HG02642 (cell line): ENCODE data around the gene SNAPC1.
"Not testable (repeated sequence)": the region's sequence is repeated elsewhere in the genome, so short reads cannot be mapped to it uniquely, and the experiment has no call there.

Experiments used
- ATAC-seq: cut with Tn5 transposase; IDR thresholded peaks from one replicate; pipeline ENCODE4 v1.9.1; 2021; ENCODE audit warnings: mild to moderate bottlenecking; ENCODE audit not compliant: unreplicated experiment, poor library complexity

Gene SNAPC1

DNA sequence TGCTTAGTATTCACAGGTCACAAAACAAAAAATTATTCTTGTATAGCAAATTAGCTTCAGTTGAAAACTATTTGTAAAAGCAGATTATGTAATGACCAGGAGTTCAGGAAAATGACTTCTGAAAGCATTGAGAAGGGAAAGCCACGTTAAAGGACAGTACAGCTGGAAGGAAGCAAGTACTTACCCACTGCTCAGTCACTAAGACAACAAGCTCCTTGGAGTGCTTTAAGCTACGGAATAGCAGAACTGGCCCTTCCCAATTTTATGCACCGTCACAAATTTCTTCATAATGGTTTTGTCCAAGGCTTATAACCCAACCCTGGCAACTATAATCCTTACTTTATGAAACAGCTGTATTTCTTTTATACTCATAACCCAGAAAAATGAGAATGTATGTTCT is 13.0 kb upstream of the SNAPC1 start:
- ATAC-seq: no peak

DNA sequence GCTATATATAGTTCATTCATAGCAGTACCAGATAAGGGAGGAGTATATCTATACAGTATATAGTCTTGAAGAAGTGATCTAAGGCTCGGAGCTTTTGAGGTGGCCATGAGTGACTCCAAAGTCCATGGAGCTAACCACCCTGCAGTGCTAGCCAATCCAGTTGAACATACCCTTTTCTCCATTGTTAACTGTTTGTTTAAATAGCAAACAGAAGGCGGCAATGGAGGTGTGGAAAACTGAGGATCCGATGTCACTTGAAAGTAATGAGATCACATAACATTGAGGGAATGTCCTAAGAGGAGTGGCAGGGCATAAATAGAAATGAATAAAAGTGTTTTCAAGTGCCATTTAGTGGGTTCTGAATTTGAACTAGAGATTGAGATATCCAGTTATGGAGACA is 12.4 kb upstream of the SNAPC1 start:
- ATAC-seq: no peak

DNA sequence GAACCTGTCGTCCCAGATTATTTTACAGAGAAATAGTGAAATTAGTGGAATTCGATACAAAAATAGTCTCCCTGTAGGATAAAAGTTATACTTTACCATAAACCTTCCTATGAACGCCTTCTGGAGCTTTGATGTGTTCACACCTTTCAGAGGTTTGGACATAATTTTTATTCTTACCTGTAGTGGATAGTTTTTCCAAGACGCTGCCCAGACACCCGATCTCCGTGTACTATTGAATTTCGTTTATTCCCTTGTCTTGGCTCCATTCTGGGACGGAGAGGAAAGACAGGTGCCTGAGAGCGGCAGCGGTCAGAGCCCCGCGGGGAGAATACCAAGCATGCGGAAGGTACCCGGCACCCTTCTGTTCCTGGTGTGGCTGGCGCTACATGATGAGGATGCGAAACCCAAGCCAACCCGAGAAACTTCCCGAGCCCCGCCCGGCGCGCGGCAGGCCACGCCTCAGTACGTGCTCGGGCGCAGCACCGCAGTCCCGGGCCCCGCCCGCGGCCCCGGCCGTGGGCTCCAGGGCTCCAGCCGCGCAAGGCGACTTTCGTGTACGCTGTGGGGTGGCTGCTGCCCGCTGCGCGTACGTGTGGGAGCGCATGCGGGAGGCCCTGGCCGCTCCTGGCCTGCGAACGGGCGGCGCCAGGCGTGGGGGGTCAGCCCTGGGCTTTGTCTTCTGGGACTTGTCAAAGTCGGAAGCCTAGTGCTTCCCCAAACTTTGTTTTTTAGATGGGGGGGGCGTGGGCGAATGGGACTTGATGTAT is 11.3 kb upstream of the SNAPC1 start:
- peak; percentile 95 for ATAC-seq

DNA sequence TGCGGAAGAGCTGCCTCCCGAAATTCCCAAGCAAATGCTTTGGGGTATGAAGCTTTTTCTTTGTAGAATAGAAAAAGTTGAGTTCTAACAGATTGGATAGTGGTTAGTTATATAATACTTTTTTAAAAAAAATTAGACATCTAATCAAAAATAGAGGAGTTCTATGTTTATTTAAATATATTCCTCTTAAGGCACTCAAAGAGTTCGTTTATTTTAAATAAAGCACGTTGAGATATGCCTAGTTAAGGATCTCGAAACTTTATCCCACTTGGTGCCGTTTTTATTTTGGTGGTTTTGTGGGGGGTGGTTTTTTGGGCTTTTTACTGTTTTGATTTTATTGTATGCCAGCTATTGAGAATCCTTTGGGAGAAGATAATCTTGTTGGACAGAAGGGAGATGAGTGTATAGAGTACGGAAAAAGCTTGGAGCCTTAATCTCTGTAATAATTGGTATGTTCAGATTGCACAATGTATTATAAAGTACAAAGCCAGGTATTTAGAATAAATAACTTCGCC is 10.7 kb upstream of the SNAPC1 start:
- ATAC-seq: no peak

DNA sequence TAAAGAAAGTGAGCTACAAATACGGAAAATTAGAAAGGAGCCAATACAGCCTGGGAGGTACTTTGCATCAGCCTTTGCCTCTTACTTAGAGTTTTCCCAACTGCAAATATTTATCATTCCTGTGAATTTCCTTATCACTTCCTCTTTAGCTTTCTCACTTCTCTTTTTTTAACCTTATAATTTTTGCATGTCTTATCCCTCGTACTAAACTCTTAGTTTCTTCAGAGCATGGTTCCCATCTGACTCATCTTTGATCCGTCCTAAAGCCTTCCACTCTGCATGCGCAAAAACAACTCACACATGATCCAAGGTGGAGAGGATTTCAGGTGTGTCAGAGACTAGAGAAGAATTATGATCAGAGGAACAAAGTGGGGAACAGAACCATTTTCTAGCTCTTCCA is 9.6 kb upstream of the SNAPC1 start:
- no peak for ATAC-seq

DNA sequence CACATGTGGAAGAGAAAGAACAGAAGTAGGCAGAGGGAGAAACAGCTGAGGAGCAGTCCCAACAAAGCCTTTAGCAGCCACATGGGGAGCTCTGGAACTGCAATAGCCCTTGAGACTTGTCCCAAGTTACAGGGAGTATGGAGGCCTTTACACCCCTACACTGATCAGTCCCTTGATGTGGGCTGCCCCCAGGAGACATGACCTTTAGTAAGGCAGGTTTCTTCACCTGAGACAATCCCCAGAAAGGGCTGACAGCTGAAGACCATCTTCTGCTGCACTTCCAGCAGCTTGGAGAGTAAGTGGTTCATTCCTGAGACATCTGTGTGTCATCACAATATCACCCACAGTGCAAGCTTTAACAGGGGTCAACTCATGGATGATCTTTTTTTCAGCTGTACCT is 8.6 kb upstream of the SNAPC1 start:
- no peak for ATAC-seq

DNA sequence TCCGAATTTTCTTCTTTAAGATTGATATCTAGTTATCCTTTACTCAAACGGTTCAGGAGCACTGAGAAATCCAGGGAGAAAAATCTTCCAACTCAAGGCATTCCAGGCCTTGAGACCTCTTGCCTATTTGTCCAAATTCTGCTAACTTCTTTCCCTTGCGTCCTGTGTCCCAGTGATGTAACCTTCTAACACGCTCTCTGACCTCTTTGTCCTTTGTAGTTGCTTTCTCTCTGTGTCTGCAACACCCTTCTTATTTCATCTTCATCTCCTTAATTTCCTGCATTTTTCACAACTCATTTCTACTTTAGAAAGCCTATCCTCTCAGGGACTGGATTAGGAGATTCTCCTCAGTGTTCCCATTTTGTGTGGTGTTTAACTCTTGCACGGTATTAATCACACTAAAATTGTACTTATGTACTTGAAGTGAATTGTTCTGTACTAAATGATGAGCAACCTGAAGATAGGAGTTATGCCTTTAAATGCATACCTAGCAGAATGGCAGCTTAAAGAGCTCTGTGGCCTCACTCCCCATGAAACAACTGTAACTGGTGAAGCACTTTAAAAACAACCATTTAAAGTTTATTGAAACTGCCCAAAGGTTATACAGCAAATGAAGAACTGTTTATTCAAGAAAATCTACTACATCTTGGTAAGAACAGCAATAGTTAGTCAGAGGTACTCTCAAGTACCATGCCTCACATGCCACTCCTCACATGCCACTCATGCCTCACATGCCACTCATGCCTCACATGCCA is 7.4 kb upstream of the SNAPC1 start:
- ATAC-seq: no peak

DNA sequence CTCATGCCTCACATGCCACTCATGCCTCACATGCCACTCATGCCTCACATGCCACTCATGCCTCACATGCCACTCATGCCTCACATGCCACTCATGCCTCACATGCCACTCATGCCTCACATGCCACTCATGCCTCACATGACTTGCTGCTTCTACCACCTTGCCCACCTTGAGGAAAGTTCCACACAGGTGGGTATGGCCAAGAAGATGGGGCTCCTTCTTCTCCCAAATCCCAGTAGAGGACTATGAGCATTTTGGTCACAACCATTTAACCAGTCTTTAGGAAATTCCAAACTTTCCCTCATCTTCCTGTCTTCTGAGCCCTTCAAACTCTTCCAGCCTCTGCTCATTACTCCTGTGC is 6.9 kb upstream of the SNAPC1 start:
- not testable (repeated sequence) for ATAC-seq

DNA sequence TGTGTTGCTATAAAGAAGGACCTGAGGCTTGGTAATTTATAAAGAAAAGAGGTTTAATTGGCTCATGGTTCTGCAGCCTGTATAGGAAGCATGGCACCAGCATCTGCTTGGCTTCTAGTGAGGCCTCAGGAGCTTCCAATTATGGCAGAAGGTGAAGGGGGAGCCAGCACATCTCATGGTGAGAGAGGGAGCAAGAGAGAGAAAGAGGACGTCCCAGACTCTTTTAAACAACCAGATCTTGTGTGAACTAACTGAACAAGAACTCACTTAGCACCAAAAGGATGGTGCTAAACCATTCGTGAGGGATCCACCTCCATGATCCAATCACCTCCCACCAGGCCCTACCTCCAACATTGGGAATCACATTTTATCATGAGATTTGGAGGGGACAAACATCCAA is 6.1 kb upstream of the SNAPC1 start:
- no peak for ATAC-seq

DNA sequence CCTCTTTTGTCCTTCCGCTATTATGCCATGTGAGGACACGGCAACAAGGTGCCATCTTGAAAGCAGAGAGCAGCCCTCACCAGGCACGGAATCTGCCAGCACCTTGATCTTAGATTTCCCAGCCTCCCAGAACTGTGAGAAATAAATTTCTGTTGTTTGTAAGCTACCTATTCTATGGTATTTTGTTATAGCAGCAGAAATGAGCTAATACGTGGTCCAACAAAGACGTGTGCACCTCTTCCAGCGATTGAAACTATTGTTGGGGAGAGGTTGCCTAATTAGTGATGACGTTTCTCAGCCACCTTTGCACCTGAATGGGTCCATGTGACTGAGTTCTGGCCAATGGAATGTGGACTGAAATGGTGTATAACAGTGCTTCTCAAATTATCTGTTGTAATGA is 2.3 kb upstream of the SNAPC1 start:
- ATAC-seq: no peak

DNA sequence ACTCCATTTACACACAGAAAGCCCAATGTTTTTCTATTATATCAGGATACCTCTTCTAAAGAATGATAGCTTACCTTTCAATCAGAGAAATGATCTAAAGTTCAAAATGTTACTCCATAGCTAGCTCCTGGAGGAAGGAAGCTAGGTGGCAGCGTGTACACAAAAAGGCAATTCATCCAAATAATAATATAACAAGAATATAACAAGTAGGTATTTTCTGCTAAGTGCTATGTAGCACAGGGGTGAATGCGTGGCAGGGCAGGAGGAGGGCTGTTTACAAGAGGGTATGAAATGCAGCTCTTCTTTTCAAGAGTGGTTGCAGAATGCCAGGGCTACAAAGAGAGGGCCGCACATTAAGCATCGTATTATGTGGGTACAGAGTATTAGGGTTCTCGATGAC is 663 bp upstream of the SNAPC1 start:
- ATAC-seq: peak; percentile 3

DNA sequence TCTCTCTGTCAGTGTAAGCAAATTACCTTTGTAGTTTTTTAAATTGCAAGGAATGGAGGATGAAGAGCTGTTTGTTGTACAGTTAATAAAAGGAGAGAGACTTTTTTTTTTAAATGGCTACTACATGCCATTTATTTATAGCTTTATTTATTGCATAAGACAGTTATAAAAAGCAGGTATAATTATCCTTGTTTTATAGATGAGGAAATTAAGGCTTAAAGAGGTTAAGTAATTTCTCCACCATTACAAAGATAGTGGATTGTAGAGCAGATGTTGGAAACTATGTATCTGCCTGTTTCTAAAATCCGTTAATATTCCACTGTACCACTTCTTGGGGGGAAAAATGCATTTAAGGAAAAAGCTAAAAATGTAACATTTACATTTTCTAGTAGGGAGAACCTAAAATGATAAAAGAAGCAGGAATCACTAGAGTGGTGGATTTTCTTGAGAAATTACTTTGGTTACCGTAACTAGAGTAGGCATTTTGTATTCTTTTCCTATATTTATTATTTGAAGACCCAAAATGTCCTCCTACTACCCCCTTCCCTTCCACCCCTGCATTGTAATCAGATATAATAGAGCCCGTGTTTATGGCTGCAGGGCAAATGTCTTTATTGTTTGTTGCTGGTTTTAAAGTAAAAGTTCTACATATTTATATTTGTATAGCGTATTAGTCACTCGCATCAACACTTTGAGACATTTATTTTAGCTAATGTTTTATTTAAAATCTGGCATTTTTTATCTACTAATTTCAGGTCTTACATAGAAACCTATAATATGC is 2.3 kb downstream of the SNAPC1 start:
- ATAC-seq: no peak

DNA sequence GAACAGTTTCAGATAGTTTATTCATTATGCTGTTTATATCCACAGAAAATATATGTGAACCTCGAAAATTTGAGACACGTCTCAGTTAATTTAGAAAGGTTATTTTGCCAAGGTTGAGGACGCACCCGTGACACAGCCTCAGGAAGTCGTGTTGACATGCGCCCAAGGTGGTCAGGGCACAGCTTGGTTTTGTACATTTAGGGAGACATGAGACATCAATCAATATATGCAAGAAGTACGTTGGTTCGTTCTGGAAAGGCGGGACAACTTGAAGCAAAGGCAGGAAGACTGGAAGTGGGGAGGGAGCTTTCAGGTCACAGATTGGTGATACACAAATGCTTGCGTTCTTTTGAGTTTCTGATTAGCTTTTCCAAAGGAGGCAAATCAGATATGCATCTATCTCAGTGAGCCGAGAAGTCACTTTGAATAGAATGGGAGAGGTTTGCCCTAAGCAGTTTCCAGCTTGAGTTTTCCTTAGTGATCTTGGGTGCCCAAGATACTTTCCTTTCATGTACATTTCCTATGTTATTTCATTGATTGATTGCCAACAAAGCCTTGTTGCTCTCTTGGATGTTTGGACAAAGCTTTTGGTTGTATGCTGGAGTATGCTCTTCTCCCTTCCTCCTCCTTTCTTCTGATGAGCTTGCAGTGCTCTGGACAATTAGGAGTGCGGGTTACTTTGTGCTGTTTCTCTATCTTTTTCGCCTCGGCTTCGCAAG is 3.2 kb downstream of the SNAPC1 start:
- ATAC-seq: no peak

DNA sequence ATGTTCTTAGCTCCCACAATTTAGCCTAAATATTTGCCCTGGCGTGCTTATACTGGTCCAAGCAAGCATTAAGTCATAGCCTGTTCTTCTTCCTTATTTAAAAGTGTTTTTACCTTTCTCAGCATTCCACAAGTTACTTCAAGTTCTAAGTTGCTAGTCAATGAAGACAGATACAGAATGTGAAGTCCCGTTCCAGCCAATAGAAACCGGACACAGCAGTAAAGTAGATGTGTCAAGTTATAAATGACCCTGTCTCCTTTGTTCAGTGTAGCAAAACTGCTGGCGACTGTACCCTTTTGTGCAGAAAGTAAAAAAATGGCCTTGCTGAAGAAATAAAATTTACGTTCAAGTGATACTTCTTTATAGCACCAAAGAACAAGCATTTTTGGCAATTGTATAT is 3.9 kb downstream of the SNAPC1 start:
- no peak for ATAC-seq

DNA sequence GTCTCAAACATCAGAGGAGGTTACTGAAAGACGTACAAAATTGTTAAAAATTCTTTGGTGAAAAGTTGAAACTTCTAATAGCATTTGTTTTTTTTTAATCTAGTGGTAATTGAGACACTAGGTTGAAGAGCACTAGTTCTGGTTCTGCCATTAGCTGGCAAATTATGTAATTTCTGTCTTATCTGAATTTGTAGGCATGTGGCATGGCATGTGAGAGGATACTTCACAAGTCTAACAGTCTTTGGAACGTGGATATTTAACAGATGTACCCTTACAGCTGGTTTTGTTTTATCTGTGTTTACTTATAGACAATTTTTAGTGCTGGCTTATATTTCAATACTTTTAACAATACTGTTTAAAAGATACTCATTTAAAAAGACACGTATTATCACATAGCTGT is 6.0 kb downstream of the SNAPC1 start:
- ATAC-seq: no peak

DNA sequence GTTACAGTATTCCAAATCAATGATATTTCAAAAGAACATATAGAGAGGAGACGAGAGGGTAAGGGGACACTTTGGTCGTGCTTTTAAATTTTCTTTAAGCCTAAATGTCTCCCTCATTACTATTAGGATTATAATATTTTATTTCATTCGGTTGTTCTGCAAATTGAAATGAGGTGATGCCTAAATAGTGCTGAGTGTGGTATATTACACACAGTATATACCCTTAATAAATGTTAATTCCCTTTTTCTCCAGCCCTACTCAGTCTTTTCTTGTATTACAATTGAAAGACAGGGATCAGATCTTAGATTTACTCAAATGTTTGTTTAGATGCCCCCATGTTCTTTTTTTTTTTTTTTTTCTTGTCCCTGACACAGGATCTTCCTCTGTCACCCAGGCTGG is 7.7 kb downstream of the SNAPC1 start:
- ATAC-seq: no peak

DNA sequence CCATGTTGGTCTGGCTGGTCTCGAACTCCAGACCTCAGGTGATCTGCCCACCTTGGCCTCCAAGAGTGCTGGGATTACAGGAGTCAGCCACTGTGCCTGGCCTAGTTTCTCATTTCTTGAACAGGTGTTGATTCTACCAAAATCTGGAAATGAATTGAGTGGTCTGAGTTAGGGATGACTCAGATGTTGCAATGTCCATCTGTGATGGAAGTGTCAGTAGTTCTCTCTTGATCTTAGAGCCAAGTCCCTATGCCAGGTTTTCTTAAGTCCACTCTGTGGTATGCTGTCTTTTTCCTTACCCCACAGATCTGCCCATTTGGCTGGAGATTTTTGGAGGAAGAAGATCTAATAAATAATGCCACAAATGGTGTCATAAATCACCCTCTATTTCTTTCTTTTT is 12.6 kb downstream of the SNAPC1 start:
- no peak for ATAC-seq

DNA sequence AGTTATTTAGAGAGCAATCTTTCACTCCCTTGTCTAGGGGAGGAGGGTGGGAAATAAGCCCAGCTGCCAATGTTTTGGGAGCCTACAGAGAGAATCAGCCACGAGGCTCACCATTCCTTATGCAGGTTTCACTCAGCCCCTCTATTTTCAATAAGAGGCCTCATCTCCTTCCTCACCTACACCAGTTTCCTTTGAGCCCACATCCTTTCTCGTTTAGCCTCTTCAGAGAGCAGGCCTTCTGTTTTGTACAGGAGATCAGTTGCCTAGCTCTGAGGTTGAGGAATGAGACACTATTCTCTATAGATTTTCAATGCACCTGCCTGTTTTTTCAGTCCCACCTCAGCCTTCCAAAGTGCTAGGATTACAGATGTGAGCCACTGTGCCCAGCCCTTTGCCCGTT is 17.9 kb downstream of the SNAPC1 start:
- ATAC-seq: no peak

DNA sequence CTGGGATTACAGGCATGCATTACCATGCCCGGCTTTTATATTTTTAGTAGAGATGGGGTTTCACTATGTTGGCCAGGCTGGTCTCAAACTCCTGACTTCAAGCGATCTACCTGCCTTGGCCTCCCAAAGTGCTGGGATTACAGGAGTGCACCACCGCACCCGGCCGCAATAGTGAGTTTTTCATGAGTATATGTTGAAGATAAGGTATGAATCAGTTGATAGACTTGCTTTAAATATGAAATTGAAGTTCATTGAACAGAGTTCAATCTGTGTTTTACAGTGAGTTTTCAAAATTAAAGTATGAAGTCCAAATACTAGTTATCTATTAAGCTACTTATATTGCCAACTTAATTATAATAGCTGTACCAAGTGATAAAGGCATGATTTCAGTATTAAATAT is 35.1 kb downstream of the SNAPC1 start:
- no peak for ATAC-seq

DNA sequence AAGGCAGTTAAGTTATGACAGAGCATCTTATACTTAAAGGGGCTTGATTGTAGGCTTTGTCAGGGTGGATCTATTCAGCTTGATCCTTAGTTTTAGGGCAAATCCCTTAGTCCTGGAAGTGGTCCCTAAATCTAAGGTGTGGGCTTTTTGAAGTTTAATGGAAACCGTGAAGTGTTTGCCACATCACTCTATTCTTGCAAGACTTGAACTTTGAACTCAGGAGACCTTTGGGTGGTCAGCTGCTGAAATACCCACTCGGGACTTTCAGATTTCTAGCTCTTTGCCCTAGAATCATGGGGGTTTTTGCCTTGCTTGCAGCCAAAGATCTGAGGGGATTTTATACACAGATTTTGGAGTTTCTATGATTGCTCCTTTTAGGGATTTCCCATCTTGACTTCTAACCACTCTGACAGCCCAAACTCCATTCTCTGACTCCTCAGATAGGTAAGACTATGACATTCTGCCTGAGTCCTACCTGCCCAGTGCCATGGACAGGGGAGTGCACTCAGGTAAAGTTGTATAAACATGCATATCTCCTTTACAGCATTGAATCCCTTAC is 39.9 kb downstream of the SNAPC1 start:
- no peak for ATAC-seq
